GM12865 (cell line): ENCODE measurements around the gene UFD1.

Experiments used
- DNase-seq: peaks from one replicate; pipeline ENCODE4 v3.0.0; 2010; ENCODE audit warnings: low read depth
- H3K4me3 ChIP-seq: 2 replicates; pipeline ENCODE4 v1.5.1; 2011; ENCODE audit warnings: mild to moderate bottlenecking, low read depth, low read length, control low read depth
- TF ChIP-seq, protein P1 (sequence below): IDR thresholded peaks from 2 replicates; pipeline ENCODE4 v1.5.1; 2011; ENCODE audit warnings: low read length, control low read depth, low read depth, inconsistent platforms; ENCODE audit not compliant: insufficient read depth; ENCODE audit errors: missing control alignments

The UFD1 gene

DNA sequence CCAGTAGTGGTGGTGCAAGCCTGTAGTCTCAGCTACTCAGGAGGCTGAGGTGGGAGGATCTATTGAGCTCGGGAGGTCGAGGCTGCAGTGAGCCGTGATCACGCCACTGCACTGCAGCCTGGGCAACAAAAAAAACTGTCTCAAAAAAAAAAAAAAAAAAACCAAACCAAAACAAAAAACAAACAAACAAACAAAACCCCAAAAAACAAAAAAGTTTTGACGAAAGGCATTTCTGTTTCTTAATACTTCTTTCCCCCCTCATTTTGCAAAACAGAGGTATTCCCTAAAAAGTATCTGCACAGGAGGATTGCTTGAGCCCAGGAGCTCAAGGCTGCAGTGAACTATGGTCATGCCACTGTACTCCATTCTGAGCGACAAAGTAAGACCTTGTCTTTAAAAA lies 58.7 kb downstream of the UFD1 start:
- H3K4me3 ChIP-seq, result no peak overlapping the region
- TF ChIP-seq, protein P1, sequence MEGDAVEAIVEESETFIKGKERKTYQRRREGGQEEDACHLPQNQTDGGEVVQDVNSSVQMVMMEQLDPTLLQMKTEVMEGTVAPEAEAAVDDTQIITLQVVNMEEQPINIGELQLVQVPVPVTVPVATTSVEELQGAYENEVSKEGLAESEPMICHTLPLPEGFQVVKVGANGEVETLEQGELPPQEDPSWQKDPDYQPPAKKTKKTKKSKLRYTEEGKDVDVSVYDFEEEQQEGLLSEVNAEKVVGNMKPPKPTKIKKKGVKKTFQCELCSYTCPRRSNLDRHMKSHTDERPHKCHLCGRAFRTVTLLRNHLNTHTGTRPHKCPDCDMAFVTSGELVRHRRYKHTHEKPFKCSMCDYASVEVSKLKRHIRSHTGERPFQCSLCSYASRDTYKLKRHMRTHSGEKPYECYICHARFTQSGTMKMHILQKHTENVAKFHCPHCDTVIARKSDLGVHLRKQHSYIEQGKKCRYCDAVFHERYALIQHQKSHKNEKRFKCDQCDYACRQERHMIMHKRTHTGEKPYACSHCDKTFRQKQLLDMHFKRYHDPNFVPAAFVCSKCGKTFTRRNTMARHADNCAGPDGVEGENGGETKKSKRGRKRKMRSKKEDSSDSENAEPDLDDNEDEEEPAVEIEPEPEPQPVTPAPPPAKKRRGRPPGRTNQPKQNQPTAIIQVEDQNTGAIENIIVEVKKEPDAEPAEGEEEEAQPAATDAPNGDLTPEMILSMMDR, result no peak
- no peak for DNase-seq

DNA sequence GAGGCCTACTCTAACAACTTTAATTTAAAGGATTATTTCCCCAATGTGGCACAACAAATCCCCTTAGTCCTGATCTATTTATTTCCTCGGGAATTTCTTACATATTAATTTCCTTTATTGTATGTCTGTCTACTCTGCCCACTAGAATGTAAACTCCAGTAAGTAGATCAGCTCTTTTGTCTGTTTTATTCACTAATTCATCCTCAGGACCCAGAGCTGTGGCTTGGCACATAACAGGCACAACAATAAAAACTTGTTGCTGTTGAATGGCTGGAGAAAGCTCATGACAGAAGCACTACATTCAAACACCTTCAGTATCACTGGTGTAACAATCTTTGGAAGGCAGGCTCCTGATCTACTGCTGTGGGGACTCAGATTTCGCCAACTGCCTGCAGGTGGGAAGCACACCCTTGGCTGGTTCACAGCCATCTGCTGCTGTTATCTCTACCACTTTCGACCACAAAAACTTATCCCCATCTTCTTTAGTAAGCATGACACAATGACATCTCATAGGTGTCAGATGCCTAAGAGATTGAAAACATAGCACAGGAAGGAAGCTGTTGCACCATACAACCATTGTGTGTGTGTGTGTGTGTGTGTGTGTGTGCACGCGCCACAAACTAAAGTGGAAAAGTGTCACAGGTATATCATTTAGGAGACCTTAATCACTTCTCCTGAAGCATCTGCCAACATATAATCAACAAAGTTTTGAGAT lies 59.4 kb downstream of the UFD1 start:
- DNase-seq, result peak; percentile 75
- TF ChIP-seq, protein P1, result no peak
- no peak overlapping the region for H3K4me3 ChIP-seq

DNA sequence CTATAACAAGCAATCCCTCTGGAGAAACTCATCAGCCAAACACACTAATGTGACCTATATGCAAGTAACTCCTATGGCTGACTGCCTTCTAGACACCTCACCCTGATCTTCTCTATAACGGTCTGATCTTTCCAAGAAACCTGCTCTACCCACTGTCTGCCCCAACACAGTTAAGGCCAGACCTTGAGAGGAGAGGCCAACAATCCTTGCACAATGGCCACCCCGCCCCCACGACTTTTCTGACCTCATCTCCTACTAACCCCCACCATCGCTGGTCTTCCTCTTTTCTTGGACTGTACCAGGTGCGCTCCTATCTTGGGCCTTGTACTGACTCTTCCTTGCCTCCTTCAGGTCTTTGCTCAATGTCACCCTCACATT lies 59.9 kb downstream of the UFD1 start:
- TF ChIP-seq, protein P1, result no peak
- no peak overlapping the region for H3K4me3 ChIP-seq
- no peak for DNase-seq

DNA sequence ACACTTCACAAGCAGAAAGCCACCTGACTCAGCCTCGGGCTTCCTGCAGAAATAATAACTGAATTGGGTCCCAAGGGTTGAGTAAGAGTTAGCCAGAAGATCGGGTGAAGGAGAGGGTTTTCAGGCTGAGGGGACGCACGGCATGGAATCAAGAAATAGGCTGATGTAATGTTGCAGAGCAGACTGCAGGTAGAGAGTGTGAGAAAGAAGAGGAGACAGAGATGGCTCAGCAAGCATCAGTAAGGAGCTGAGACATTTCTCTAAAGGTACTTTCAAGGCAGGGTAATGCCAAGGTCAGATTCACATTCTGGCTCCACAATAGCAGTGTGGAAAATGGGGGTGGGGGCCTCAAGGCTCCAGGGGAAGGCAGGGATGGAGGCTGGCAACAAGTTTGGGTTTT lies 66.1 kb downstream of the UFD1 start:
- no peak overlapping the region for H3K4me3 ChIP-seq
- TF ChIP-seq, protein P1, result no peak
- DNase-seq, result no peak

DNA sequence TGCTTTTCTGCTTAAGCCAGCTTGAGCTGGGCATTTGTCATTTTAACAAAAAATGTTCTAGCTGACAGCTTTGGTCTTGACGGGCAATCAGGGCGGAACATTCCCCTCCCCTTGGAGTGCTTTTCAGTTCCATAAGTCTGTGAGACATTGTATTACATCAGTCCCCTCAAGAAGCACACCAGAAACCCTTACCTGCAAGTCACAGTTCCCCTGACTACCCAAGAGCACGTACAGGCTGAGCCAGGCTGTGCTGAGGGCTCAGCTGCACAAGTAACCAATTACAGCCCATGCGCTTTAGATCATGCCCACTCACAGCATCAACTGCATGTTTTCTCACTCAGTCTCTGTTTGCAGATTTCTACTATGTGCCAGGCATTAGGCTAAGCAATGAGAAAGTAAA lies 66.5 kb downstream of the UFD1 start:
- DNase-seq, result peak; percentile 9
- H3K4me3 ChIP-seq, result no peak overlapping the region
- TF ChIP-seq, protein P1, result no peak

DNA sequence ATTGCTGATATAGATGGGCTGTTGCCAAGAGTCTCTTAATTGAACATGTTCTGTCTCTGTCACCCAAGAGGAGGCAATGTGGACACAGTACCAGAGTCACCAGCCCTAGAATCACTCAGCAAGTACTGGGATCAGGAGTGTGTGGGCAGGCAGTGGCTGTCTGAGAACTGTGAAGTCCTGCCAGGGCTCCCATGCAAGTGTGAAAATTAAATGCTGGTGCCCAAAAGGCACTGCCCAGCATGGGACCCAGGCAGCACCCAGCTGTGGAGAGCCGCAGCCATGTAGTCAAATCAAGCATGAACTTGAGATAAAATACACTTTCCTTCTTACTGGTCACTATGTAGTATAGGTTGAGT lies 67.3 kb downstream of the UFD1 start:
- no peak for DNase-seq
- TF ChIP-seq, protein P1, result no peak
- H3K4me3 ChIP-seq, result no peak overlapping the region
